Measurements from ENCODE around the gene SCUBE1. TPM values are rescaled to one million over a fixed set of nuclear protein-coding genes. Genes with fewer than 3 reads are reported as not detected.

Gene SCUBE1
- total and polyA plus RNA-seq, 5 experiments from 2014 or later: not detected

- no peak overlapping the region for H3K4me3 Mint-ChIP-seq
- no peaks in the 10 kb centered on the region for H3K4me1 Mint-ChIP-seq
- POLR2A ChIA-PET: no interaction called here
- peak in 1 of 10 donors; percentile 52 for DNase-seq
- no peaks in the 10 kb centered on the region for H3K9me3 Mint-ChIP-seq
- no peaks in the 10 kb centered on the region for H3K36me3 Mint-ChIP-seq
- H3K27ac Mint-ChIP-seq: no peak overlapping the region
- H3K27me3 Mint-ChIP-seq: no peaks in the 10 kb centered on the region
- ATAC-seq: no peak
Observed at GRCh38 chr22:43333156-43333555, 10.0 kb downstream of the SCUBE1 start.

- peak overlapping the region in 1 of 10 donors; percentile 15 for H3K27ac Mint-ChIP-seq
- no peak overlapping the region for H3K4me3 Mint-ChIP-seq
- no peaks in the 10 kb centered on the region for H3K9me3 Mint-ChIP-seq
- no peak for ATAC-seq
- POLR2A ChIA-PET: no interaction called here
- DNase-seq: peak in 1 of 10 donors; percentile 7
- H3K36me3 Mint-ChIP-seq: no peaks in the 10 kb centered on the region
- H3K27me3 Mint-ChIP-seq: peaks cover 0 to 4% (median 0%) of the 10 kb centered on the region in 5 donors
- no peaks in the 10 kb centered on the region for H3K4me1 Mint-ChIP-seq
Observed at GRCh38 chr22:43331698-43332097, 11.5 kb downstream of the SCUBE1 start.

GRCh38 chr22:43331069-43331451, 12.1 kb downstream of the SCUBE1 start:
- Mint-ChIP-seq H3K4me1 (no peaks in the 10 kb centered on the region), H3K27ac (no peak overlapping the region), H3K9me3 (no peaks in the 10 kb centered on the region), H3K36me3 (no peaks in the 10 kb centered on the region), H3K27me3 (peaks cover 0 to 5% (median 0%) of the 10 kb centered on the region in 5 donors), H3K4me3 (no peak overlapping the region)
- POLR2A ChIA-PET: no interaction called here
- ATAC-seq (no peak), DNase-seq (no peak)

- POLR2A ChIA-PET: no interaction called here
- no peak overlapping the region for H3K27ac Mint-ChIP-seq
- no peaks in the 10 kb centered on the region for H3K36me3 Mint-ChIP-seq
- H3K4me1 Mint-ChIP-seq: no peaks in the 10 kb centered on the region
- ATAC-seq (no peak), DNase-seq (no peak)
- peaks cover 0 to 5% (median 0%) of the 10 kb centered on the region in 5 donors for H3K27me3 Mint-ChIP-seq
- no peak overlapping the region for H3K4me3 Mint-ChIP-seq
- H3K9me3 Mint-ChIP-seq: no peaks in the 10 kb centered on the region
Observed at GRCh38 chr22:43330178-43331068, 12.7 kb downstream of the SCUBE1 start.

- Mint-ChIP-seq H3K27ac (no peak overlapping the region), H3K27me3 (peaks cover 0 to 5% (median 0%) of the 10 kb centered on the region in 5 donors), H3K4me1 (no peaks in the 10 kb centered on the region), H3K4me3 (no peak overlapping the region), H3K9me3 (no peaks in the 10 kb centered on the region), H3K36me3 (no peaks in the 10 kb centered on the region)
- POLR2A ChIA-PET: no interaction called here
- DNase-seq (peak in 1 of 10 donors; percentile 19), ATAC-seq (no peak)
Observed at GRCh38 chr22:43329061-43329460, 14.1 kb downstream of the SCUBE1 start.

- Mint-ChIP-seq H3K27ac (no peak overlapping the region), H3K4me1 (no peaks in the 10 kb centered on the region), H3K4me3 (no peak overlapping the region), H3K27me3 (peaks cover 0 to 5% (median 0%) of the 10 kb centered on the region in 5 donors), H3K9me3 (no peaks in the 10 kb centered on the region), H3K36me3 (no peaks in the 10 kb centered on the region)
- ATAC-seq: no peak
- no peak for DNase-seq
- POLR2A ChIA-PET: no interaction called here
Observed at GRCh38 chr22:43327157-43327438, 16.1 kb downstream of the SCUBE1 start.

- no peak for DNase-seq
- Mint-ChIP-seq H3K27ac (no peak overlapping the region), H3K9me3 (no peaks in the 10 kb centered on the region), H3K27me3 (peaks cover 0 to 5% (median 0%) of the 10 kb centered on the region in 5 donors), H3K4me1 (no peaks in the 10 kb centered on the region), H3K36me3 (no peaks in the 10 kb centered on the region), H3K4me3 (no peak overlapping the region)
- ATAC-seq: no peak
- POLR2A ChIA-PET: no interaction called here
Observed at GRCh38 chr22:43326331-43327156, 16.6 kb downstream of the SCUBE1 start.

GRCh38 chr22:43325176-43325575, 18.0 kb downstream of the SCUBE1 start:
- Mint-ChIP-seq H3K9me3 (no peaks in the 10 kb centered on the region), H3K27ac (no peak overlapping the region), H3K27me3 (peaks cover 0 to 5% (median 0%) of the 10 kb centered on the region in 5 donors), H3K4me3 (no peak overlapping the region), H3K4me1 (no peaks in the 10 kb centered on the region), H3K36me3 (no peaks in the 10 kb centered on the region)
- DNase-seq (no peak), ATAC-seq (no peak)
- POLR2A ChIA-PET: interaction anchor here (0.7 kb wide), 1 partner anchor 21 kb away, joined by 5 read pairs; no protein-coding TSS in a partner anchor

GRCh38 chr22:43320943-43321900, 21.9 kb downstream of the SCUBE1 start:
- Mint-ChIP-seq H3K4me3 (no peak overlapping the region), H3K4me1 (no peaks in the 10 kb centered on the region), H3K9me3 (no peaks in the 10 kb centered on the region), H3K27ac (no peak overlapping the region), H3K27me3 (no peaks in the 10 kb centered on the region), H3K36me3 (no peaks in the 10 kb centered on the region)
- DNase-seq (peak in 1 of 10 donors; percentile 31), ATAC-seq (no peak)
- POLR2A ChIA-PET: no interaction called here

GRCh38 chr22:43319661-43320486, 23.3 kb downstream of the SCUBE1 start:
- Mint-ChIP-seq H3K27me3 (no peaks in the 10 kb centered on the region), H3K36me3 (no peaks in the 10 kb centered on the region), H3K27ac (no peak overlapping the region), H3K4me1 (no peaks in the 10 kb centered on the region), H3K9me3 (no peaks in the 10 kb centered on the region), H3K4me3 (no peak overlapping the region)
- POLR2A ChIA-PET: no interaction called here
- ATAC-seq: no peak
- DNase-seq: no peak

- Mint-ChIP-seq H3K27ac (no peak overlapping the region), H3K9me3 (no peaks in the 10 kb centered on the region), H3K4me3 (no peak overlapping the region), H3K27me3 (peaks cover 0 to 3% (median 0%) of the 10 kb centered on the region in 5 donors), H3K36me3 (no peaks in the 10 kb centered on the region), H3K4me1 (no peaks in the 10 kb centered on the region)
- ATAC-seq (no peak), DNase-seq (no peak)
- POLR2A ChIA-PET: no interaction called here
Observed at GRCh38 chr22:43317239-43317638, 25.9 kb downstream of the SCUBE1 start.

GRCh38 chr22:43315687-43316217, 27.4 kb downstream of the SCUBE1 start:
- no peaks in the 10 kb centered on the region for H3K9me3 Mint-ChIP-seq

More at GRCh38 chr22:43315687-43316217, 27.4 kb downstream of the SCUBE1 start:
- POLR2A ChIA-PET: no interaction called here
- Mint-ChIP-seq H3K36me3 (no peaks in the 10 kb centered on the region), H3K27ac (no peak overlapping the region), H3K27me3 (peaks cover 0 to 6% (median 0%) of the 10 kb centered on the region in 5 donors), H3K4me1 (no peaks in the 10 kb centered on the region), H3K4me3 (no peak overlapping the region)
- ATAC-seq: no peak
- no peak for DNase-seq

All from naive thymus-derived CD8-positive, alpha-beta T cell (primary cell).